ENCODE data around the gene GSTK1.
"Not testable (repeated sequence)": the region's sequence is repeated elsewhere in the genome, so short reads cannot be mapped to it uniquely, and the experiment has no call there.

GSTK1 gene

GRCh38 chr7:143238289-143238980, 24.8 kb upstream of the GSTK1 start:
- DNase-seq (ENCODE audit: low read depth) = no peak

GRCh38 chr7:143239813-143240212, 23.4 kb upstream of the GSTK1 start:
- DNase-seq (ENCODE audit: low read depth) = no peak

GRCh38 chr7:143240291-143241168, 22.7 kb upstream of the GSTK1 start:
- no peak for DNase-seq (ENCODE audit: low read depth)

- DNase-seq (ENCODE audit: low read depth) = no peak
Measured at GRCh38 chr7:143242306-143242705, 20.9 kb upstream of the GSTK1 start.

- DNase-seq (ENCODE audit: low read depth) = no peak
Measured at GRCh38 chr7:143243111-143243510, 20.1 kb upstream of the GSTK1 start.

- DNase-seq (ENCODE audit: low read depth) = no peak
Measured at GRCh38 chr7:143243614-143244013, 19.6 kb upstream of the GSTK1 start.

- DNase-seq (ENCODE audit: low read depth) = no peak
Measured at GRCh38 chr7:143244321-143244720, 18.9 kb upstream of the GSTK1 start.

GRCh38 chr7:143245123-143245522, 18.1 kb upstream of the GSTK1 start:
- DNase-seq (ENCODE audit: low read depth) = no peak

- DNase-seq (ENCODE audit: low read depth) = no peak
Measured at GRCh38 chr7:143247372-143247771, 15.9 kb upstream of the GSTK1 start.

- DNase-seq (ENCODE audit: low read depth) = no peak
Measured at GRCh38 chr7:143248761-143249354, 14.4 kb upstream of the GSTK1 start.

- no peak for DNase-seq (ENCODE audit: low read depth)
Measured at GRCh38 chr7:143250199-143250598, 13.0 kb upstream of the GSTK1 start.

GRCh38 chr7:143250822-143251221, 12.4 kb upstream of the GSTK1 start:
- DNase-seq (ENCODE audit: low read depth) = no peak

- DNase-seq (ENCODE audit: low read depth) = no peak
Measured at GRCh38 chr7:143252006-143252405, 11.2 kb upstream of the GSTK1 start.

GRCh38 chr7:143255564-143255963, 7.7 kb upstream of the GSTK1 start:
- DNase-seq (ENCODE audit: low read depth) = no peak

- DNase-seq (ENCODE audit: low read depth) = no peak
Measured at GRCh38 chr7:143256325-143256724, 6.9 kb upstream of the GSTK1 start.

GRCh38 chr7:143256932-143257331, 6.3 kb upstream of the GSTK1 start:
- DNase-seq (ENCODE audit: low read depth) = no peak

GRCh38 chr7:143257501-143257900, 5.7 kb upstream of the GSTK1 start:
- no peak for DNase-seq (ENCODE audit: low read depth)

GRCh38 chr7:143258831-143259230, 4.4 kb upstream of the GSTK1 start:
- no peak for DNase-seq (ENCODE audit: low read depth)

GRCh38 chr7:143259765-143260164, 3.5 kb upstream of the GSTK1 start:
- no peak for DNase-seq (ENCODE audit: low read depth)

- DNase-seq (ENCODE audit: low read depth) = no peak
Measured at GRCh38 chr7:143261901-143262300, 1.3 kb upstream of the GSTK1 start.

- DNase-seq (ENCODE audit: low read depth) = not testable (repeated sequence)
Measured at GRCh38 chr7:143264196-143264568, 941 bp downstream of the GSTK1 start.

- no peak for DNase-seq (ENCODE audit: low read depth)
Measured at GRCh38 chr7:143265017-143265693, 1.9 kb downstream of the GSTK1 start.

GRCh38 chr7:143269251-143269650, 6.0 kb downstream of the GSTK1 start:
- DNase-seq (ENCODE audit: low read depth) = no peak

Data from HS-27A (cell line).